ENCODE data around the gene OR1E1.

DNA sequence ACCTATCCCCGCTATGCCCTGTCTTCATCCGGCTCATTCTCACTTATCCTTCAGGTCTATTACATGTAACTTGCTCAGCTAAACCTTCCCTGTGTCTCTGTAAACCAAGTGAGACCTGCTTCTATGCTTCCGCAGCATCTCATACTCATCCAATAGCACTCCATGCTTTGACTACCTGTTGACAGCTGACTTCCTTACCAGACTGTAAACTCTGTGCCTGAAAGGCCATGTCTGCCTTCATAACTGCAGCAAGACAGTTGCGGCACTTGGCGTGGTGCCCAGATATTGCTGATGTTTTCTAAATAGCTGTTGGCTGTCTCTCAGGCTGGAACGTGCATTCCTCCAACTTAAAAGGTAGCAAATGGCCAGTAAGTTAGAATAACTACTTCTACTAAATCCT lies 1.8 kb upstream of the OR1E1 start:
- no peak for TF ChIP-seq CHD1 (IDR thresholded peaks at IDR 0.05; ENCODE audit: low read depth, low read length)
- no peak for TF ChIP-seq POLR2A (IDR thresholded peaks at IDR 0.05; ENCODE audit: low read depth, low read length)
- TF ChIP-seq NFE2L2 (IDR thresholded peaks at IDR 0.05; ENCODE audit: low read depth, low read length), result no peak
- TF ChIP-seq, protein P1, sequence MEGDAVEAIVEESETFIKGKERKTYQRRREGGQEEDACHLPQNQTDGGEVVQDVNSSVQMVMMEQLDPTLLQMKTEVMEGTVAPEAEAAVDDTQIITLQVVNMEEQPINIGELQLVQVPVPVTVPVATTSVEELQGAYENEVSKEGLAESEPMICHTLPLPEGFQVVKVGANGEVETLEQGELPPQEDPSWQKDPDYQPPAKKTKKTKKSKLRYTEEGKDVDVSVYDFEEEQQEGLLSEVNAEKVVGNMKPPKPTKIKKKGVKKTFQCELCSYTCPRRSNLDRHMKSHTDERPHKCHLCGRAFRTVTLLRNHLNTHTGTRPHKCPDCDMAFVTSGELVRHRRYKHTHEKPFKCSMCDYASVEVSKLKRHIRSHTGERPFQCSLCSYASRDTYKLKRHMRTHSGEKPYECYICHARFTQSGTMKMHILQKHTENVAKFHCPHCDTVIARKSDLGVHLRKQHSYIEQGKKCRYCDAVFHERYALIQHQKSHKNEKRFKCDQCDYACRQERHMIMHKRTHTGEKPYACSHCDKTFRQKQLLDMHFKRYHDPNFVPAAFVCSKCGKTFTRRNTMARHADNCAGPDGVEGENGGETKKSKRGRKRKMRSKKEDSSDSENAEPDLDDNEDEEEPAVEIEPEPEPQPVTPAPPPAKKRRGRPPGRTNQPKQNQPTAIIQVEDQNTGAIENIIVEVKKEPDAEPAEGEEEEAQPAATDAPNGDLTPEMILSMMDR (conservative IDR thresholded peaks at IDR 0.05; ENCODE audit: low read depth, low read length), result no peak
- no peak for TF ChIP-seq RFX5 (IDR thresholded peaks at IDR 0.05; ENCODE audit: low read depth, low read length)
- no peak for TF ChIP-seq RAD21 (IDR thresholded peaks at IDR 0.05; ENCODE audit: low read length)
- TF ChIP-seq, protein P2, sequence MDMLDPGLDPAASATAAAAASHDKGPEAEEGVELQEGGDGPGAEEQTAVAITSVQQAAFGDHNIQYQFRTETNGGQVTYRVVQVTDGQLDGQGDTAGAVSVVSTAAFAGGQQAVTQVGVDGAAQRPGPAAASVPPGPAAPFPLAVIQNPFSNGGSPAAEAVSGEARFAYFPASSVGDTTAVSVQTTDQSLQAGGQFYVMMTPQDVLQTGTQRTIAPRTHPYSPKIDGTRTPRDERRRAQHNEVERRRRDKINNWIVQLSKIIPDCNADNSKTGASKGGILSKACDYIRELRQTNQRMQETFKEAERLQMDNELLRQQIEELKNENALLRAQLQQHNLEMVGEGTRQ (IDR thresholded peaks at IDR 0.05; ENCODE audit: low read depth, low read length), result no peak
- TF ChIP-seq CEBPB (IDR thresholded peaks at IDR 0.05; ENCODE audit: low read depth, low read length), result no peak
- TF ChIP-seq SMC3 (IDR thresholded peaks at IDR 0.05; ENCODE audit: low read depth, low read length), result no peak
- no peak for TF ChIP-seq MAZ (IDR thresholded peaks at IDR 0.05; ENCODE audit: borderline replicate concordance, low read depth, low read length)
- TF ChIP-seq RCOR1 (IDR thresholded peaks at IDR 0.05; ENCODE audit: insufficient replicate concordance, low read length), result no peak
- no peak for TF ChIP-seq MAFK (IDR thresholded peaks at IDR 0.05; ENCODE audit: low read depth, low read length)
